Natural killer cell (primary cell): Measurements from ENCODE around the gene LIMK1. TPM values are rescaled to one million over a fixed set of nuclear protein-coding genes. Genes with fewer than 3 reads are reported as not detected.

Experiments
- ATAC-seq, 3 donors: fragments of 150-1000 bp in 2 of 3; fragments of 200-7000 bp in 1 of 3; cut with Tn5 transposase; 1 replicate in 1 of 3; 2 replicates in 2 of 3; pipeline ENCODE4 v1.10.0; 2021; ENCODE audit warnings: mild to moderate bottlenecking in 2 of 3, moderate library complexity in 2 of 3
- DNase-seq, 2 donors: peaks; one replicate each; pipeline versions ENCODE4 v3.0.0 to v3.0.0-alpha.2; 2013 to 2021; ENCODE audit warnings: mixed read lengths in 1 of 2
- H3K27ac ChIP-seq: one replicate; pipeline ENCODE4 v1.5.1; 2013; ENCODE audit warnings: mild to moderate bottlenecking, low read length
- H3K27me3 ChIP-seq: one replicate; pipeline ENCODE4 v1.6.1; 2013; ENCODE audit warnings: low read length; ENCODE audit not compliant: control insufficient read depth, insufficient read depth
- H3K36me3 ChIP-seq: one replicate; pipeline ENCODE4 v1.6.1; 2013; ENCODE audit warnings: low read length; ENCODE audit not compliant: control insufficient read depth, insufficient read depth
- H3K4me1 ChIP-seq: one replicate; pipeline ENCODE4 v1.6.1; 2013; ENCODE audit warnings: low read length; ENCODE audit not compliant: control insufficient read depth, insufficient read depth
- H3K4me3 ChIP-seq: one replicate; pipeline ENCODE4 v1.5.1; 2013; ENCODE audit warnings: low read length
- H3K9me3 ChIP-seq: one replicate; pipeline ENCODE4 v1.6.1; 2013; ENCODE audit warnings: low read length; ENCODE audit not compliant: control insufficient read depth, insufficient read depth
- H3K27ac Mint-ChIP-seq, 2 donors: one replicate each; pipeline ENCODE4 v1.8.0; 2022; ENCODE audit warnings: mild to moderate bottlenecking in 2 of 2, mixed read lengths in 2 of 2, moderate library complexity in 1 of 2
- H3K27me3 Mint-ChIP-seq, 2 donors: one replicate each; pipeline ENCODE4 v1.8.0; 2022; ENCODE audit warnings: low read depth in 2 of 2, mixed read lengths in 2 of 2
- H3K36me3 Mint-ChIP-seq: one replicate; pipeline ENCODE4 v1.8.0; 2022; ENCODE audit warnings: mixed read lengths
- H3K4me1 Mint-ChIP-seq, 2 donors: one replicate each; pipeline ENCODE4 v1.8.0; 2022; ENCODE audit warnings: mixed read lengths in 2 of 2
- H3K4me3 Mint-ChIP-seq: one replicate; pipeline ENCODE4 v1.8.0; 2022; ENCODE audit warnings: mild to moderate bottlenecking, moderate library complexity, mixed read lengths
- H3K9me3 Mint-ChIP-seq, 2 donors: one replicate each; pipeline ENCODE4 v1.8.0; 2022; ENCODE audit warnings: mixed read lengths in 2 of 2
- WGBS: methylation state at CpG from one replicate; pipeline ENCODE4 v1.1.7; 2013; ENCODE audit warnings: missing lambda C conversion rate; ENCODE audit not compliant: insufficient coverage; 5-methylcytosine and 5-hydroxymethylcytosine counted together
- intact Hi-C: fragments of 100-400 bp; cut with micrococcal nuclease; formaldehyde crosslinking; loops from one replicate; pipeline ENCODE4 v1.14.2; 2022
- total RNA-seq, 4 donors: library from RNA; stranded (reverse); fragments of 120-200 nt in 1 of 4; gene quantifications; one replicate each; pipeline versions ENCODE4 v1.2.3 to v1.2.4, GENCODE V29; 2013 to 2022
- TF ChIP-seq, protein P1 (sequence below): fragments of 200-600 bp; IDR thresholded peaks from one replicate; pipeline ENCODE4 v1.8.0; 2022; ENCODE audit warnings: antibody characterized with exemption

LIMK1 gene
- 10 to 100 TPM; 54.0 to 66.0 (median 55.0) TPM for total RNA-seq
- 39.6 TPM for total RNA-seq (2013)

DNA sequence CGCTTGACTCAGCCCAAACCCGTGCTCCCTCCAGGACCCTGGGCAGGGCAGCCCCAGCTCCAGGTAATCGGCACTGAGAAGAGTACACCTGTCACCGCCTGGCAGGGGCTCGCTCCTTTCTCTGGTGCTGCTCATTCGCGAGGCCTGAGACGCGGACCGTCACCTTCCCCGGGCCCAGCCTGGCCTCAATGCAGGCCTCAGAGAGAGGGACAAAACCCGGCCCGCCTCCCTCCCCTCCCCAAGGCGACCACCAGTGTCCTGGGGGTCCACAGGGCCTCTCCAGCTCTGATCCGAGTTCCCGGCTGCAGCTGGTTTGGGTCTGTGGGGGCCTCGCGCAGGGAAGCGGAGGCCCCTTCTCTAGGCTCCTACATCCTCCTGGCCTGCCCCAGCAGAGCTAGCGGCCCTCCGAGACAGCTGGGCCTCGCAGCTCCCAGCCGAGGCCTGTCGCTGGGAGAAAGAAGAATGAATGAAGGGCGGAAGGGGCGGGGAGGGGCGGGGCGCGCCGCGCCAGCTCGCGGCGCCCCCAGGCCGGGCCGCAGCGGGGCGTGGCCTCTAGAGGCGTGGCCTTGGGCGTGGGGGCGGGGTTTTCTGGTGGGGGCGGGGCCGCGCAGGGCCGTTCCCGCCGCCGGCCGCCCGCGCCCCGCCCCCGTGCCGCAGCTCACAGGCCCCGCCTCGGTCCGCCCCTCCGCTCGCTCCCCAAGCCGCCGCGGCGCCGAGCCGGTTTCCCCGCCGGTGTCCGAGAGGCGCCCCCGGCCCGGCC, at the start of gene LIMK1:
LIMK1 (plus strand) TSS at position 688 of the 760 bp plus-strand sequence. CDS start 187 bp downstream, outside the sequence.
- peak; percentile 84 to 91 for DNase-seq
- H3K4me1 Mint-ChIP-seq, result peaks cover 11 to 17% of the 10 kb centered on the region in 2 donors
- H3K4me3 Mint-ChIP-seq, result peak within 1 kb of the TSS; percentile 83
- TF ChIP-seq, protein P1, sequence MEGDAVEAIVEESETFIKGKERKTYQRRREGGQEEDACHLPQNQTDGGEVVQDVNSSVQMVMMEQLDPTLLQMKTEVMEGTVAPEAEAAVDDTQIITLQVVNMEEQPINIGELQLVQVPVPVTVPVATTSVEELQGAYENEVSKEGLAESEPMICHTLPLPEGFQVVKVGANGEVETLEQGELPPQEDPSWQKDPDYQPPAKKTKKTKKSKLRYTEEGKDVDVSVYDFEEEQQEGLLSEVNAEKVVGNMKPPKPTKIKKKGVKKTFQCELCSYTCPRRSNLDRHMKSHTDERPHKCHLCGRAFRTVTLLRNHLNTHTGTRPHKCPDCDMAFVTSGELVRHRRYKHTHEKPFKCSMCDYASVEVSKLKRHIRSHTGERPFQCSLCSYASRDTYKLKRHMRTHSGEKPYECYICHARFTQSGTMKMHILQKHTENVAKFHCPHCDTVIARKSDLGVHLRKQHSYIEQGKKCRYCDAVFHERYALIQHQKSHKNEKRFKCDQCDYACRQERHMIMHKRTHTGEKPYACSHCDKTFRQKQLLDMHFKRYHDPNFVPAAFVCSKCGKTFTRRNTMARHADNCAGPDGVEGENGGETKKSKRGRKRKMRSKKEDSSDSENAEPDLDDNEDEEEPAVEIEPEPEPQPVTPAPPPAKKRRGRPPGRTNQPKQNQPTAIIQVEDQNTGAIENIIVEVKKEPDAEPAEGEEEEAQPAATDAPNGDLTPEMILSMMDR, result no peak
- H3K36me3 Mint-ChIP-seq, result no peaks in the 10 kb centered on the region
- Histone ChIP-seq H3K9me3 (no peaks in the 10 kb centered on the region), H3K4me3 (peak within 1 kb of the TSS; percentile 56), H3K36me3 (peaks cover 2% of the 10 kb centered on the region), H3K27me3 (no peaks in the 10 kb centered on the region), H3K27ac (no peak within 1 kb of the TSS), H3K4me1 (peaks cover 17% of the 10 kb centered on the region)
- no peaks in the 10 kb centered on the region for H3K27me3 Mint-ChIP-seq
- peak; percentile 96 to 99 (median 97) for ATAC-seq
- intact Hi-C loops, result loop anchor here (1.0 kb wide), 1 partner anchor 11 kb away; no protein-coding TSS in a partner anchor
- H3K9me3 Mint-ChIP-seq, result no peaks in the 10 kb centered on the region
- peak within 1 kb of the TSS; percentile 23 to 86 for H3K27ac Mint-ChIP-seq
- 14% methylated on average over 71 of the region's 71 CpGs for WGBS

DNA sequence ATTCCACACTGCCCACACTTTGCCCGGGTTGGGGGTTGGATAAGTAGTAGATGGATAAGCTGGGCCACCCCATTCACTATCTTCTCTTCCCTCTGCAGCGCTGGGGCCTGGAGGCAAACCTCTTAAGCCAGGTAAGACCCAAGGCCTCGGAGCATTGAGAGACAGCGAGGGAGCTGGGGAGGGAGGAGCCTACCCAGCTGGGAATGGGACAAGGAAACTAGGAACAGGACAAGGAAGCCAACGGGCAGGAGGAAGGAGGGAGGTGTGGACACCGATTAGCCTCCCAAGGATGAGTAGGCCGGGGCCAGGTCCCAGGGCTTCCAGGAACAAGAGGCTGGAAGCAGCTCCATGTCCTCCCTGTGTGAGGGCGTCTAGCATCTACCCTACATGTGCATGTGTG, 46.0 kb upstream of the LIMK1 start:
- no peak overlapping the region for H3K4me3 ChIP-seq
- no peaks in the 10 kb centered on the region for H3K27me3 ChIP-seq
- H3K36me3 Mint-ChIP-seq, result no peaks in the 10 kb centered on the region
- H3K27ac ChIP-seq, result no peak overlapping the region
- ATAC-seq, result no peak
- no peaks in the 10 kb centered on the region for H3K9me3 ChIP-seq
- TF ChIP-seq, protein P1, result no peak
- no peaks in the 10 kb centered on the region for H3K36me3 ChIP-seq
- no peak for DNase-seq
- H3K9me3 Mint-ChIP-seq, result no peaks in the 10 kb centered on the region
- H3K4me1 Mint-ChIP-seq, result no peaks in the 10 kb centered on the region
- WGBS, result 84% methylated on average over 7 of the region's 8 CpGs
- no peaks in the 10 kb centered on the region for H3K4me1 ChIP-seq
- no peak overlapping the region for H3K27ac Mint-ChIP-seq
- H3K4me3 Mint-ChIP-seq, result no peak overlapping the region
- no peaks in the 10 kb centered on the region for H3K27me3 Mint-ChIP-seq
- intact Hi-C loops, result no loop called here

DNA sequence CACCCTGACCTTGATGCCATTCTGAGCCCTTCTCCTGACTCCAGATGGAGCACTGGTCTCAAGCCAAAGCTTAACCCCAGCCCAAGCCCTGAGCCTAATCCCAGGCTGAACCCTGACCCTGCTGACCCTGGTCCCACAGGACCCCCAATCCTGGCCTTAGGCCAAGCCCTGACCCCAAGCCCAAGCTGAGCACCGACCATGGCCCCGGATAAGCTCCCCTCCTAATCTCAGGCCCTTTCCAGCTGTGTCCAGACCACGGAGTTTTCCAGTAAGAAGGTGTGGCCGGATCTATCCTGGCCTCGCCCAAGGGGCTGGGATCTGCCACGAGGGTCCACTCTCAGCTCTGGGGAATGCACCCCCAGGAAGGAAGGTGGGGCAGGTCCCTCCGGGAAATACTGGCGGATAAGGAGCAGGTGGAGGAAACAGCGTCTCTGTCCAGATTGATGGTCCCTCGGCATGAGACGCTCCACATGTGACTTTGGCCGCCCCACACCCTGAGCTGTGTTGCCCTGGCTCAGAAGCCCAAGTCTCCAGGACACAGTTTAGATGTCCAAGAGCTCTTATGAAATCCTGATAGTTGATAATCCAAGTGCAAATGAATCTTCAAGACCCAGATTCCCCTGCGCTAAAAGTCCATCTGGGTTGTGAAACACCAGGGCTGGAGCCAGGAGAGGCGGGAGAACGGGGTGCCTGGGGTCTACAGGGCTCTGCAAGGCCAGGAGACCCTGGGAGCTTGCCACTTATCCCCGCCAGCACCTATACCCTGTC, 45.2 kb upstream of the LIMK1 start:
- no peak overlapping the region for H3K27ac ChIP-seq
- no peaks in the 10 kb centered on the region for H3K9me3 ChIP-seq
- H3K27ac Mint-ChIP-seq, result no peak overlapping the region
- no peaks in the 10 kb centered on the region for H3K4me1 ChIP-seq
- no peaks in the 10 kb centered on the region for H3K9me3 Mint-ChIP-seq
- no peaks in the 10 kb centered on the region for H3K27me3 ChIP-seq
- H3K36me3 ChIP-seq, result no peaks in the 10 kb centered on the region
- WGBS, result 89% methylated on average over 16 of the region's 16 CpGs
- H3K36me3 Mint-ChIP-seq, result no peaks in the 10 kb centered on the region
- DNase-seq (no peak), ATAC-seq (no peak)
- H3K27me3 Mint-ChIP-seq, result no peaks in the 10 kb centered on the region
- intact Hi-C loops, result no loop called here
- TF ChIP-seq, protein P1, result no peak
- no peaks in the 10 kb centered on the region for H3K4me1 Mint-ChIP-seq
- no peak overlapping the region for H3K4me3 ChIP-seq
- no peak overlapping the region for H3K4me3 Mint-ChIP-seq
